ENCODE measurements around the gene KDELR3.

KDELR3 gene

GRCh38 chr22:38440747-38441350 lies 27.0 kb upstream of the KDELR3 start:
- no peak for DNase-seq

- DNase-seq = no peak
These were observed 26.1 kb upstream of the KDELR3 start for GRCh38 chr22:38441620-38442287.

DNA sequence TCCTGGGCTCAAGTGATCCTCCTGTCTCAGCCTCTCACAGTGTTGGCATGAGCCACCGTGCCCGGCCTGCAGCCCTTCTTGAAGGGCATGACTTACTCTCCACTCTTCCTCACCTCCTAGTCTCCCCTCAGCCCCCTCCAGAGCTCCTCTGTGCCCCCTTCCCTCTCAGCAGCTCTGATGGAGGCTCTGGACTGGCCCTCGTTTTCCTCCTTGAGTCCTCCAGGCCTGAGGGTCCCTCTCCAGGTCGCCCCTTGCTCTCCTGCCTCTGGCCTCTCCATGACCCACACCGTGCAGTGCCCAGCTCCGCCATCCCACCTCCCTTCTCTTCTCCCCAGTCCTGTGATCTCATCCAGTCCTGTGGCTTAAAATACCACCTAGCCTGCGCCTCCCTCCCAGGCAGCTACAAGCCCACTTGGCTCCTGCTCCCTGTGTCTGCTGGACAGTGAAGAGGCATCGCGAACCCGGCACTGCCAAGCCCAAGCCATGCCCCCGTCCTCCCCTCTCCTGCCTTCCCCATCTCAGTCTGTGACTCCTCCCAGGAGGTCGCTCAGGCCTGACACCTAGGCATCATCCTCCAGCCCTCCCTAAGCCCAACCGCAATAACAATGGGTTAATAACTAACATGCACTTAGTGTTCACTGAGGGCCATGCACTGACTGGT lies 24.8 kb upstream of the KDELR3 start:
- DNase-seq = no peak

DNA sequence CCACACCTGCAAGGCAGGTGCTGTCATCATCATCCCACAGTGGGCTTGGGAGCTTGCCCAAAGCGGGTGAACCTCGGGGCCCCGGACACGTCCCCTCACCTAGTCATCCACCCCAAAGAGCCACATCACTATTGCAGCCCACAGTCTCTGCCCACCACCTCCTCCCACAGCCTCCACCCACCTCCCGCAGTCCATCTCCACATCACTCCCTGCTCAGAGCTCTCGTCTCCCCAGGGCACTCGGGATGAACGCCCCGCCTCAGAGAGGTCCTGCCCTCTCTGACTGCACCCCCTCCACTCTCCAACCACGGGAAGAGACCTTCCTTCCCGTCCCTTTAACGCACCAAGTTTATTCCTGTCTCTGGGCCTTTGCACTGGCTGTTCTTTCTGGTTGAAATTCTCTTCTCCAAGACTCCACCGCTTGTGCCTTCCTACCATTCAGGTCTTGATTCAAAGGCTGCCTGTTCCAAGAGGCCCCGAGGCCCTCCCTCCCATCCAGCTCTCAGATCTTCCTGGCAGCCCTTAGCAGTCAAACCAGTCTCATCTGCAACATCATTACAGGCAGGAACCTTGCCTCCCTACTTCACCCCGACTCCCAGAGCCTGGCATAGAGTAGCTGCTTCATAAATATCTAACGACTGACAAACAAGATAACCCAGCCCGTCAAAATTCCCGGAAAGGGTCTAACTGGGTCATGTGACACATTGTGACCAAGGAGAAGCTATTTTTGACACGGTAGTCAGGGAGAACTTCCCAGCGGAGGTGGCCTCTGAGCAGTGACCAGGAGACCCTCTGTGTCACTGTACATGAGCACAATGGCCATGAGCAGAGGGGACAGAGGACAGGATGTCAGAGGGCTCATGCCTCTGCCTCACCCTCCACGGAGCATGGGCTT lies 24.0 kb upstream of the KDELR3 start:
- no peak for DNase-seq

- no peak for DNase-seq
These were observed 23.1 kb upstream of the KDELR3 start for GRCh38 chr22:38444783-38445182.

- no peak for DNase-seq
These were observed 21.8 kb upstream of the KDELR3 start for GRCh38 chr22:38446018-38446601.

DNA sequence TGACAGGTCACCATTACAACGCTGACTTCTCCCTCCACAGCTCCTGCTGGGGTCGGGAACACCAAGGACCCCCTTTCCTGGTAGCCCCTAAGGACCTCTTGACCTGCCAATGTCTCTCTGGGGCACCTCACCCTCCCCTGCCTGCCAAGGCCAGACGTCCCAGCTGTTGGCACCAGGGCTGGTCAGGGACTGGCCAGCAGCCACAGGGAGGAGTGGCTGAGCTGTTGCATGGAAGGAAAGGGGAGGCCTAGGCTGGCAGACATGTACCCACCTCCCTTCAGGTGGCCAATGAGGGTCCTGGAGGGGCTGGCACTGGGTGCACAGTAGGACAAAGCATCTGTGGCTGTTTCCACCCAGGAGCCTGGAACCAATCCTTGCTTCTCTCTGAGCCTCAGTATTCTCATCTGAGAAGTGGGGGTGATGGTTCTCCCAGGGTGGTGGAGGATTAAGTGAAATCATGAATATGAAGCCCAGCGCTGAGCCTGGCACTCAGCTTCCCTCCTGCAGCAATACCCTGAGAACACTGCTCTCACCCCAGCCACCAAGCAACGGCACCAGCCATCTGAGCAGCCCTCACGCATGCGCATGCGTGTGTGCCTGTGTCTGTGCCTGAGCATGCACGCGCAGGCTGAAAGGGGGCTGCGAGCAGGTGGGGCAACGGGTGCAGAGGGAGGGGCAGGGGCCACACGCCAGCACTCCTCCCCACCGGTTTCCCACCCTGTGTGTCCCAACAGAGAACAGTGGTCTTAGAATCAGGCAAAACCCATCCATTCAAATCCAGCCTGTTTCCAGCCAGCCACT lies 18.8 kb upstream of the KDELR3 start:
- no peak for DNase-seq

GRCh38 chr22:38449776-38450175 lies 18.1 kb upstream of the KDELR3 start:
- no peak for DNase-seq

- no peak for DNase-seq
These were observed 17.6 kb upstream of the KDELR3 start for GRCh38 chr22:38450234-38450797.

DNA sequence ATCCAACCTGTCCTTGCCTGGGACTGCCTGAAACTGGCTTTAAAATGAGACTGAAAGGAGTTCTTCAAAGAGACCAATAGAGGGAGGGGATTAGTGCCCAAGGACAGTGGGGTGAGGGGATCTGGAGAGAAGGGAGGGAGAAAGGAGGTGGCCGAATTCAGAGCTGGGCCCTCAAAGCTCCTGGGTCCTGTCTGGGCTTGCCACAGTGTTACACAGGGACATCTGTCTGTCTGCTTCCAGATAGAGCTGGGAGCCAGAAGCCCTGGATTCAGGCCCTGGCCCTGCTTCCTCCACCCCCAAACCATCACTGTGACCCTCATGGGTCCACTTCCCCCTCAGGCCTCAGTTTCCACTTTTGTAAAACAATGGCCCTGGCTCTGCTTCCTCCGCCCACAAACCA lies 16.5 kb upstream of the KDELR3 start:
- DNase-seq = no peak

DNA sequence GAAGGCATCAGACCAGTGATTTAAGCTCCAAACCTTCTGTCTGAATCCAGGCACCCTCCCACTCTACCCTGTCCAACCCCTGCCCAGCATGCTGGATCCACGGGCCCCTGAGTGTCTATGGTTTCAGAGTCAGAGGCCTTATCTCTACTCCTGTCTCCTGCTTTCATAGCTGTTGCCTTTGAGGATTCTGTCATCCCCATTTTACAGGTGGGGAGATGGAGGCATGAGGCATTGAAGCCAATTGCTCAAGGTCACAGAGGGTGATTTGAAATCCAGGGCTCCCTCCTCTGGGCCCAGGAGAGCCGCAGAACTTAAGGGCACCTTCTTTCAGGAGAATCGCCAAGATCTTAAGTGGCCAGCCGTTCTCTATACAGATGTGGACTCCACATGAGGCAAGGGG lies 16.0 kb upstream of the KDELR3 start:
- no peak for DNase-seq

- DNase-seq = no peak
These were observed 15.4 kb upstream of the KDELR3 start for GRCh38 chr22:38452373-38453065.

GRCh38 chr22:38453066-38453672 lies 14.7 kb upstream of the KDELR3 start:
- DNase-seq = no peak

- DNase-seq = no peak
These were observed 13.9 kb upstream of the KDELR3 start for GRCh38 chr22:38453996-38454352.

DNA sequence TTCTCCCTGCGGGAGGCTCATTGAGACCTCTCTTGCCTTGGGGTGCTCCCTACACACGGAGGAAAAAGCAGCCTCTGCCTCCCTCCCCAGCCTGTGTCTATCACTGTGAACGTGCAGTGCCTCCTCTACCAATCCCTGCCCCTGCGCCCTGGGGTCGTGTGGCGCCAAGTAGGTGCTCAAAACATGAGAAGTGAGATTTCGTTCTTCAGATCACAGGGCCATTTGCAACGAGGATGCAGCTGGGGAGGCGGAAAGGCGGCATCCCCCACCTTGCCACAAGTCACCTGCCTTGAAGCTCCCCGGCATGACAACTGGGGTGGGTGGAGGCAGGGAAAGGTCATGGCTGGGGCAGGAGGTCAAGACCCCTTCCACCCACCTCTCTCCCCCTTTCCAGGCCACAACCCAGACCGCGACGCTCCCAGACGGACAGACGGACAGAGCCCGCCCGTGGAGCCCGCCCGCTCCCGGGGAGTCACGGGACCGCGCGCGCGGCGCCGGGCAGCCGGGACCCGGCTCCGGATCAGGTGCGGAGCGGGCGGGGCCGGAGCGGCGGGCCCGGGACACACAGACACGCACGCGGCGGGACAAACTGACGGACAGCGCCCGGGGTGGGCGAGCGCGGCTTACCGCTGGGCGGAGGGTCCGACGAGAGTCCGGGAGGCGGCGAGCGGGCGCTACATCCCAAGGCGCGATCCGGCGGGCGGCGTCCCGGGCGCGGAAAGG lies 13.4 kb upstream of the KDELR3 start:
- peak; percentile 22 for DNase-seq

DNA sequence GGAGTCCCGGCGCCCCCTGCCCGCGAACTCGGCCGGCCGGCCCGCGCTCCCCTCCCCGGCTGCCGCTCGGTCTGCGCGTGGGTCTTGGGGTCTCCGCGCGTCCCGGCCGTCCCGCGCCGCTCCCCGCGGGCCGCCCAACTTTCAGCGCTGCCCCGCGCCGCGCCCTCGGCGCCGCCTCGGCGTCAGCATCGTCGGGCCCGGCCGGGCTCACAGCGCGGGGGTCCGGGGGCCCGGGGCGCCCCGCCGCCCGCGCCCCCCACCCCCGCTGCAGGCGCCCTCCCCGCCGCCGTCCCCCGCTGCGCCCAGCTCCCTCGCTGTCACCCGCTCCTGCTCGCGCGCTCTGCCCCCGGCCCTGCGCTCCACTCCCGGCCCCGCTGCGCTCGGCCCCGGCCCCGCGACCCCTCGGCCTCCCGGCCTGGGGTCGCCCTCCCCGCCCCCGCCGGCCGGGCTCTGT lies 12.8 kb upstream of the KDELR3 start, which contains the start of gene KCNJ4:
Gene KCNJ4, minus strand, starts transcription at position 124 of the 454 bp plus-strand sequence. CDS start 27,067 bp downstream, outside the sequence.
- no peak for DNase-seq

DNA sequence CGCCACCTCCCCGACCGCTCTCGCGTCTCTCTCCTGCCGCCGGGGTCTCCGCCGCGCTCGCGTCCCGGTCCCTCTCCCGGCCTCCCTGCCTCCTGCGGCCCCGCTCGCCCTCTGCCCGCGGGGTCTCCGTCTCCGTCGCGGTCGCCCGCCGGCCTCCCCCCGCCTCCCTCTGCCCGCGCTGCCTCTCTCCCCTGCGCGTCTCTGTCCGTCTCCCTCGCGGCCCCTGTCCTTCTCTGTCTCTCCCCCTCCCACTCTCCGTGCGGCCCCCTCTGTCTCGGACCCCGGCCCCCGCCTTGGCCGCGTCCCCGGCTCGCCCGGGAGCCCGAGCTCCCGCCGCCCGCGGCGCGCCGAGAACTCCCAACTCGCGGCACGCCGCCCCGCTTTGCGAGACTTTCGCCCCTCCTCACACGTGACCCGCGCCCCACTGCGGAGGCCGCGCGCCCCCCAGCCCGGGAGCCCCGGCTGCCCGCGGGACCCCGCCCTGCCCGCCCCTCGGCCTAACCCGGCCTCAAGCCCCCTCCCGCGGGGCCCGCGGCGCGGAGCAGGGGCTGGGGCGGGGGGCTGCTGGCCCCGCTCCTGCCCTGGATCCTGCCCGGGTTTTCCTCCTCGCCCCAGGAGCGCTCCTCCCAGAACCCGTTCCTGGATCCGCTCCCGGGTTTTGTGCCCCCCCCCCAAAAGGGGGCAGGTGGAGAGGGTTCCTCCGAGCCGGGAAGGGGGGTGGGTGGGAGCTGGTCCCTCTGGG lies 12.2 kb upstream of the KDELR3 start:
- DNase-seq = peak; percentile 25

GRCh38 chr22:38456272-38456835 lies 11.5 kb upstream of the KDELR3 start:
- no peak for DNase-seq
